Fibroblast of the conjunctiva (primary cell): ENCODE results near the gene LAMB2.

Experiments used
- DNase-seq: peaks from one replicate; pipeline ENCODE4 v3.0.0-alpha.2; 2010; ENCODE audit warnings: low read depth

Gene LAMB2

DNA sequence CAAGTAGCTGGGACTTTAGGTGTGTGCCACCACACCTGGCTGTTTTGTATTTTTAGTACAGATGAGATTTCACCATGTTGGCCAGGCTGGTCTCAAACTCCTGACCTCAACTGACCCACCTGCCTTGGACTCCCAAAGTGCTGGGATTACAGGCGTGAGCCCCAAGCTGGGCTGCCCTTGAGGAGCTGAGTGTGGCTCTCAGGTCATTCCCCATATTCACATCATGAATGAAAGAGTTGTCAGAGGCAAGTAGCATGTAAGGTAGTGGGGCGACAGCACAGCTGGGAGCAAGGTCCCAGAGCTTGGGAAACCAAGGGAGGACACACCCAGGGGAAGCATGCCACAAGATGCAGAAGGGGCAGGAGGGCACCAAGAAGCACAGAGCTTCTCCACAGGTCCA lies 28.3 kb upstream of the LAMB2 start:
- DNase-seq = no peak

DNA sequence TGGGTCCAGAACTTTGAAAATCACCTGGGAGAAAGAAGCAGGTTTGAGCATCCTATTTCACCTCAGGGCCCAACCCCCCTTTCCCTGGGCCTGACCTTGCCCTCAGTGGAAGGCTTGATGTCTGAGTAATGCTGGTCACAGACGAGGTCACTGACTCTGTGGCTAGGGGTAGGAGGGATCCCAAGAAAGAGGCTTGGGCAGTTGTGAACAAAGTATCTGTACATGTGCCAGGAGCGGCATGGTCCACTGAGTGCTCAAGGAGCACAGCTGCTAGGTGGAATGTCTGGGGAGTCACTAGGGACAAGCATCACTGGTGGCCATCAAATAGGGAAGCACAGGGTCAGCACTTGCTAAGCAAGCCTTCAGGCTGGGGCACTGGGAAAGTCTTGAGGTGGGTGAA lies 25.9 kb upstream of the LAMB2 start:
- DNase-seq = no peak

DNA sequence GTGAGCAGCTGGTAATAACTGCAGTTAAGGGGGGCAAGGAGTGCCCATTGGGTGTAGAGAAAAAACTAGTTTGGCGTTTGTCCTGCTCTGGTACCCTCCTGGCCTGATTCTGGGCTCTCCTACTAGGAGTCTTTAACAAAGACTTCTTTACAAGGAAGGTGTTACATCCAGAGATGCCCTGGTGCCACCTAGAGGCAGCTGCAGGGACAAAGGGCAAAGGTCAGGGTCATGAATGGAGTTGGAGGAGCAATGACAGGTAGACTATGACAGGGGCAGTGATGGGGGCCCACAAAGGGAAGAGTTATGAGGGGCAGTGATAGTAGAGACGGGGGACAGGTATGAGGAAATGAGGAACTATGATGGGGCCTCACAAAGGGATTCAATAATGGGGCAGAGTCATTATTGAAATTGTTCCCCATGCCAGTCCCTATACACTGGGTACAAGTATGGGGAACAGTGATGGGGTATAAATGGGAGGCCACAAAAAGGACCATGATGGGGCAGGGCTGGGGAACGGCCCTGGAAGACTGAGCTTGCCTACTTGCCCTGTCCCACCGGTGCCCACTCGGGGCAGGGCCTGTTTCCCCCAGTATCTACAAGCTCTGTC lies 25.4 kb upstream of the LAMB2 start:
- no peak for DNase-seq

DNA sequence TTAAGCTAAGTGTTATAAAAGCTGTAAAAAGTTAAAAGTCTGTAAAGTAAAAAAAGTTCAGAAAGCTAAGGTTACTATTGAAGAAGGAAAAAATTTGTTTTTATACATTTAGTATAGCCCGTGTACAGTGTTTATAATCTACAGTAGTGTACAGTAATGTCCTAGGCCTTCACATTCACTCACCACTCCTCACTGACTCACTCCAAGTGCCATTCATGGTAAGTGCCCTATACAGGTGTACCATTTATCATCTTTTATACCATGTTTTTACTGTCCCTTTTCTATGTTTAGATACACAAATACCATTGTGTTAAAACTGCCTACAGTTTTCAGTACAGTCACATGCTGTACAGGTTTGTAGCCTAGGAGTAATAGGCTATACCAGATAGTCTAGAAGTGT lies 24.4 kb upstream of the LAMB2 start:
- DNase-seq = no peak

DNA sequence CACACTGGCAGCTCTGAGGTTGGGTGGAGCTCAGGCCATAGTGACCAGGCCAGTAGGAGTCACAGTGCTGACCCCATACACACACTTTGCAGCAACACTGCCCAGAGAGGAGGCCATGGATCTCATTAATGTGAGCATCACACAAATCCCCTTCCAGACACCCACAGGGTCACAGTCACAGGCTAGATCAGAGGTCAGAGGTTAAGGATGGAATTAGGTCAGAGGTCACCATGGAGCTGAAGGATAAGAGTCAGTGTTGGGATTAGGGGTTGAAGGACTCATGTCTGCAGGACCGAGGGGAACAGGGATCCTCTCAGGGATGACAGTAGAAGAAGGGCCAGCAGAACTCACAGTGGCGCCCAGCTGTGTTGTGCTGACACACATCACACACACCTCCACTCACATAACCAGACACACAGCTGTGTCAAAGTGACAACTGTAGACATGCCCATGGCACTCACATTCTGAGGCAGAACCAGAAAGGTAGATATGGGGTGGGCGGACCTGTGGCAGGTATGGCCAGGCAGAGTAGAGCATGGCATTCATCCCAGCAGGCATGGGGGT lies 20.6 kb upstream of the LAMB2 start:
- no peak for DNase-seq

DNA sequence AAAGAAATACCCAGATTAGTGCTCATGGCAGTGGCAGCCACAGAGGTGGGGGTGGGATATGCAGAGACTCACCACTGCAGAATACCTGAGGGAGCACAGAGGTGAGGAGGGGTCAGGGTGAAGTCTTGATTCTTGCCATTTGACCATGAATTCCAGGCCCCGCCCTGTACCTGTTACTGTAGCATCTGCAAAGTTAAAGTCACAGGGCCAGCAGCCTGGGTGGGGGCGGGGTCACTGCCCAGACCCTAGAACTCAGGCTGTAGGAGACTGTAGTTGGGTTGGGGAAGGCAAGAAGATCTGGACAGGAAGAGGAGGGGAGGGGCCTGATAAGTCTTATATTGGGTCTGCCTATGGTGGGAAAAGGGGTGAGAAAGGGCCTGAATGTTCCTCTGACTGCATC lies 18.8 kb upstream of the LAMB2 start:
- DNase-seq = no peak

DNA sequence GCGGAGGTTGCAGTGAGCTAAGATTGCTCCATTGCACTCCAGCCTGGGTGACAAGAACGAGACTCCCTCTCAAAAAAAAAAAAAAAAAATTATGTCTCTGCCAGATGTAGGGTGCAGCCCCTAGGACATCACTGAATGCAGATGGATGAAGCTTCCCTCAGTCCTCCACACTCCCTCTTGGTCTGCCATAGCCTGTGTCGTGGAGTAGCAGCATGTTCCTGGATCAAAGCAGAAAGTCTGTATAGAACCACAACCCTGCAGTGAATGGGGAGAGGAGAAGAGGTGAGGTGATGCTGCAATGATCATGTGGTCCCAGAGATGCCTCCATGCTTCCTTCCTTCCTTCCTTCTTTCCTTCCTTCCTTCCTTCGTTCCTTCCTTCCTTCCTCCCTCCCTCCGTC lies 15.3 kb upstream of the LAMB2 start:
- DNase-seq = no peak

DNA sequence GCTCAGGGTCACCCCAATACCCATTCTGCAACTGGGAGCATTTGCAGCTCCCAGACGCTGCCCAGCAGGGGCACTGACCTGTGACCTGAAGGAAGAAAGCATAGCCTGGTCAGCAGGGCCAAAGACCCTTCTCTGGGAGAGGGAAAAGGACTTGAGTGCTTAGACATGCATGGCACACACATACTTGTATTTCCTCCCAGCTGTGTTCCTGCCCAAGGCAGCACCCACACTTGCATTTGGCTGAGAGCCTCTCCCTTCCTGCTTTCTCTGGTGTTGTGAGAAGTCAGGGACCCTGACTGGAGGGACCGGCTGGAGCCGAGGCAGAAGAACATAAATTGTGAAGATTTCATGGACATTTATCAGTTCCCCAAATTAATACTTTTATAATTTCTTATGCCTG lies 7.2 kb upstream of the LAMB2 start:
- no peak for DNase-seq

DNA sequence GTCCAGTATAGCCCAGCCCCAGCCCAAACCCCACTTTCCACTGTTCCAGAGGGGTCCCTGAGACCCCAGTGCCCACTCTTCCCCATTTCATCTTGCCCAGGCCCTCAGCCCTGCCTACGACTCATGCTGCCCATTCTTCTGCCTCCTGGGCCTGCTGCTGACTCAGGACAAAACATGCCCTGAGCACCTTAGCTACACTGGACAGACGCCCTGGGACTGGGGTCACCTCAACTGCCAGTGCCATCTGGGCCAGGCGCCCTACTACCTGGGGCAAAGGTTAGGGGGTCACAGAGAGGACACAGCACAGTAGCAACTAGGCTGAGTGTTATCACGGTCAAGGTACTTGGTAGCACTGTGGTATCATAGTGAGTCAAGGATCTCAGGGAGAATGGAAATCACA lies 2.6 kb upstream of the LAMB2 start:
- DNase-seq = no peak

DNA sequence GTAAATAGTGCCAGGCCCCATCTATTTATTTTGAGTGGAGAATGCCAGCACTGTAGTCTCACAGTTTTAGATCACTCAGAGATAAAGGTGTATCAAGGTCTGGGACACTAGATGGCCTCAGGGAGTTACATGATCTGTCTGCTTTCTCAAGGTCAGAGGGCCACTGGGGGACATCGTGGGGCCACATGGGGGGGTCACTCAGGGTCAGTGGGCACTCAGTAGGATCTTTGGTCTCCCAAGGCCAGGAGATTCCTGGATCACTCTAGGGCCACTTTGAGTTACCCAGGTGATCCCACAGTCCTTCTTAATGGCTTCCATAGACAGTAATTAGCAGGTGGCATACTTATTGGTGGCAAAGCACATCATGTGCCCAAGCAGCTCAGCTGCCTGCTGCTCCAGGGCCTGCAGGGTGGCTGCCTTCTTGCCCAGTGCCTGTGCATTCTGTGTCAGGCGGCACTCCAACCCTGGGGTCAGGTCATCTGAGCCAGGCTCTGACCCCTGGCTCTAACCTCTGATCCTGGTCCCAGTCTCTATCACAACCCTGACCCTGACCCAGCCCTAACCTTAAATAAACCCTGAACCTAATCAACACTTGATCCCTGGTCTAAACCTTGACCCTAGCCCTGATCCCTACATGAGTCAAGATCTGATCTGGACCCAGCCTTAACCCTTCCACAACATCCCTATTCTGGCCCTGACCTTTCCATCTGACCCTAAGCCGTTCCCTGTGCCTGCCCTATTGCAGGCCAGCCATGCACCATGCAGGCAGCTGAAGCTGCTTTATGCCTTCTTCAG lies 1.8 kb upstream of the LAMB2 start:
- DNase-seq = no peak

DNA sequence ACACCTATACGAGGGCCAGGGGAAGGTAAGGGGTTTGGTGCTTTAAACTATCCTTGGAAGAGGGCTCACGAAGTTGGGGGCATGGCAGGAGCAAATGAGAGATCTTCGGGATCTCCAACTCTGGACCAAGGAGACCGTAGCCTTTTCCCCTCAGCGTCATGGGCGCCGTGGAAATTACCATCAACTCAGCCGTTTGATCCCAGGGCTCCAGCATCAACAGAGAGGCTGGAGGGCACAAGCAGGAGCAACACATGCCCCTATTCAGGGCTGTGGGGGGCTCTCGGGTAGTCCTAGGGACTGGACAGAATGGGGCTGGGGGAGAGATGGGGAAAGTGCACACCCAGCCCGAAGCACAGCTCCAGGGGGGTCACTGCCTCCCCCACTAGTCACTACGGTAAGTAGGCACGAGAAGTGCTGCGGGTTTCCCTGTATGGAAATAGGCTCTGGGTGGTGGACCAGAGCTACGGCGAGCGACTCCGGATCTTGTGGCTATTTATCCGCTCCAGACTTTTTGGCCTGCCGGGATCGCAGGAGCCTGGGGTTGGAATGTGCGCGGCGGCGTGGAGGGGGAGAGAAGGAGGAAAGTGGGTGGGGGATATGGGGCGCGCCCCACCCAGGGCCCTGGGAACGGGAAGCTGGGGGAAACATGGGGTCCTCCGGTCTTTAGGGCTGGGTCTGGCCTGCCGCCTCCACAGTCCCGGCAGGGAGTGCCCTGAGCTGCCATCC lies 539 bp upstream of the LAMB2 start:
- DNase-seq = peak; percentile 74

DNA sequence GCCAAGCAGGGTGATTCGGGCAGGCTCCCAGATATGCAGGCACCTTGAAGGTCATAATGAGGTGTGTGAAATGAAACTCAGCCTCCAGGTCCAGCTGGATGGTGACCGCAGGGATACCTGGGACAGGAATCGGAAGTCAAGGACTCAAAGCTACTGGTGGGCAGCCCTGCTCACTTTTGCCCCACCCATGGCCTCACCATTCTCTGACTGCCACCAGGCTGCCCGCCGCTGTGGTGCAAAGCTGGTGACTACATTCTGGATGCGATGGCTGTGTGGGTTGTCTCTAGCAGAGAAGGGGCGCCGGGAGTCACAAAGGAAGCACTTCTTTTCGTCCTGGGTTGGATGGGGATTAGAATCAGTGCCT lies 795 bp downstream of the LAMB2 start:
- DNase-seq = no peak

DNA sequence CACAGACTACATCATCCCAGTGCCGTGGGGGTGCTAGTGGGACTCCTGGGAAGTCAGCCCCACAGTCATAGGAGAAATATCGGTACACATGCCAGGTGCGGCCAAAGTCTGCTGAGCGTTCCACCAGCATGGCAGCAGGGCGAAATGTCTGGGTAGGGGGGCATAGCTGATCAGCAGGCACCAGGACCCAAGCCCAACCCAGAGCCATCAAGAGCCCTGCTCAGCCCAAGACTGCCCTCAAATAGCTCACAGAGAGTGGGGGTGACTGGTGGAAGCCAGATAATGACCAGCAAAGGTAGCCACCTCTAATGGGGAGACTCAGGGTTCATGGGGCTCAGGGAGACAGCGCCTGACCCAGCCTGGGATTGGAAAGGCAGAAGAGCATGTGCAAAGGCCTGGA lies 1.3 kb downstream of the LAMB2 start:
- no peak for DNase-seq

DNA sequence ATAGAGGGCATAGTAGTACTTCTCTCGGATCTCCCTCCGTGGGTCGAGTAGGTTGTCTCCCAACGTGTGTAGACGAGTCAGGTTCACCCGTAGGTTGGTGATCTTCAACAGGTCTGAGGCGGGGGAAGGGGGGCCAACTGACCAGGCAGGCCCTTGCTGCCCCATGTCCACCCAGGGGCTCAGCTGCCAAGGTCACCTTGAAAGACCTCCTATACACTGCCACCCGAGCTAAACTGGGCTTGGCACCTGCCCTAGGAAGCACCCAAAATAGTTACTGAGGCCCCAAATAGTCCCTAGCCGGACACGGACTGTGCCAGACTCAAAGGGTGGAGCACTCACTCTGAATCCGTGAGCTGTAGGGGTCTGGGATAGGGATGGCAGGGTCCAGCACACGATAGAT lies 1.8 kb downstream of the LAMB2 start:
- DNase-seq = no peak

DNA sequence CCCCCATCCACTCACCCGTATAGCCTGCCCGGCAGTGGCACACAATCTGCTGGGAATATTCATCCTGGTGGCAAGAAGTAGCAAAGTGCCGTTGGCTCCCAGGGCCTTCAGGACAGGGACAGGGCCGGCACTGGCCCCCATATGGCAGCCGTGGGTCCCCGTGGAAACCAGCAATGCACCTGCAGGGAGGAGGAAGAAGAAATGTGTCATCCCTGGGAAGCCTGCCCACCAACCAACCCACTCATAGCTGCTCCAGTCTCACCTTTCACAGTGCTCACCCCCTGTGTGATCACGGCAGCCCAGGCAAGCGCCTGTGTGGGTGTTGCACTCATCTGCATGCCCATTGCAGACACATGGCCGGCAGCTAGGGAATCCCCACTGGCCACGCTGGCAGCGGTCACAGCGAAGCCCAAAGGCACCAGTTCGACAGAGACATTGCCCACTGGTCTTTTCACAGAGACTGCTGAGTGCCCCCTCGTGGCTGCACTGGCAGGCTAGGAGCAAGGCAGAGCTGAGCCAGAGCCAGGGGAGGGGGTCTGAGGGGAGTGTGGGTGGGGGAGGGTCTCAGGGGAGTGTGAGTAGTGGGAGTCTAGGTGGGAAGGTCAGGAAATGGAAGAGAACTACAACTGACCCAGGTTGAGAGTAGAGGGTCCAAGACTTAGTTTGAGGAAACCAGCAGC lies 7.7 kb downstream of the LAMB2 start:
- no peak for DNase-seq

DNA sequence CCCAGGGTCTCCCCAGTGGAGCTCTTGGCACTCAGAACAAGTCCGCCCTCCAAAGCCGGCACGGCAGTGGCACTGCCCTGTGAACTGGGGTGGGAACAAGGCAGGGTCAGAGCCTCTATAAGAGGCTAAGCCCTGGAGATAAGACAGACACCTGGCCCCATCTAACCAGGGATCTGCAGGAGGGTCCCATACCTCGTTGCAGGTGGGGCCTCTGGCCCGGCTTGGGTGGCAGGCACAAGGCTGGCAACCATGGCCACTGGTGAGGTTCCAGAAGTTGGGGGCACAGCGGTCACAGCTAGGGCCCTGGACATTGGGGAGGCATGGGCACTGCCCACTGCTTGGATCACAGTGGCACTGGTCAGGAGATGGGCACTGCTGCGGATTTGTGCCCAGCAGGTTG lies 8.6 kb downstream of the LAMB2 start:
- DNase-seq = no peak

DNA sequence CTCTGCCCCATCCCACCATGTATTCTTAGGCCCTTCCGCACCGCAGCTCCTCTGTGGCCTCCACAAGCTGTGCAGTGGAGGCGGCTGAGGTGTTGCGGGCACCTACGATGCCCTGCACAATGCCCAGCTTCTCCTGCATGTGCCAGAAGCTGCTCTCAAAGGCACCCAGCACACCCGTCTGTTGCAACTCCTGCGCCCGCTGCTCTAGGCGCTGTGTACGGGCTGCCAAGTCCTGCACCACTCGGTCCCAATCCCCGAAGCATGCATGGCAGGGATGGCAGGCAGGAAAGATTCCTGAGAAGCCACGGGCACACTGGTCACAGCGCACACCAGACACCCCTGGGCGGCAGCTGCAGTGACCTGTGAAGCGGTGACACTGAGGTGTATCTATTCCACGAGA lies 9.2 kb downstream of the LAMB2 start:
- DNase-seq = no peak

DNA sequence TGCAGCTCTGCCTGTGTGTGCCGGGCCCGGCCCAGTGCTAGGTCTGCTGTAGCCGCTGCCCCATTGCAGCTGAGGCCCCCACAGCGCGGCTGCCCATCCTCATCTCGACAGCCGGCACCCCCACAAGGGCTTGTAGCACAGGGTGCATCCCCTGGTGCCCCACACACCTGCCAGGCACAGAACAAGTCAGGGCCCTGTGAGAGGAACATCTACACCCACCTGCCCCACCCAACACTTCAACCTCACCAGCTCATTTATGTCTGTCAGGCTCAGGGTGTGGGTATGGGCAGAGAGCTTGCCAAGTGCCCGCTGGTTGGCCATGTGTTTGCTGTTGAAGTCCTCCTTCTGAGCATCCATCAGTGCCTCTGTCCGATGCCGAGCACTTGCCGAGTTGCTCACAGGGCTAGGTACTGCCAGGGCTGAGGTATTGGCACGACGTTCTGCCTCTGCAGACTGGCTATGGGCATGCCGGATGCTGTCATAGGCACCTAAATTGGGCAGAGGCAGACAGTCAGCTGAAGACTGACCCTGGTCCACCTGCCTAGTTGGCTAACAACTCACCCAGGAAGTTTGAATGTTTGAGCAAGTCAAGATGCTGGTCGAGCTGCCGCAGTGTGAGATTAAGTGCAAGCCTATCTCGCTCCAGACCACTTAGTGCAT lies 9.8 kb downstream of the LAMB2 start:
- no peak for DNase-seq

DNA sequence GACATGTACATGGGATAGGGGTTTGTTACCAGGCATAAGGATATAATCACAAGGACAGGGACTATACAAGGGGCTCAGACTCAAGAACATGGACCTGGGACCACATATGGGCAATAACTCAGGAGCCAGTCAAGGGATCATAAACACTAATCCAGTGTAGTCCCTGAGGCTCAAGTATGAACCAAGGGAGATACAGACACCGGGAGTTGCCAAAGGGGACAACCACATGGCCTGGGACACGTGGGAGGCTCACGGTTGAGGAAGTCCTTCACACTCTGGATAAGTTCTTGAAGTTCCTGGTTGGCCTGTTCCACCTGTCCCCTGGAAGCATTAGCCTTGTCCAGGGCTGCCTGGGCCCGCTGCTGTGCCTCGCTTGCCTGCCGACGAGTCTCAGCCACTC lies 10.4 kb downstream of the LAMB2 start:
- DNase-seq = no peak

DNA sequence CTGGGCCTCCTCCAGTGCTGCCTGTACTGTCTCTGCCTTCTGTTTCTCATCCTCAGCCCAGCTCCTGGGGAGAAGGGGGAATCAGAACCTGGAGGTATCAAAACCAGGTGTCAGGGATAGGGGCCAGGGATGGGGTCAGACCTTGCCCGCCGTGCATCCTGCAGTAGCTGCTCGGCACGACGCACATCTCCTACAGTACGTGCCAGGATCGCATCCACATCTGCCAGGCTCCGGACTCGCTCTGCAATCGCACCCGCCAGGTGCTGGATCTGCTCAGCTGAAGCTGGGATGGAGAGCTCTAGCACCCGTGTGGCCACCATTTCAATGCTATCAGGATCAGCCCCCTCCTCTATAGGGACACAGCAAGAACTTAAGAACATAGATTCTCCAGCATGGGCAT lies 10.8 kb downstream of the LAMB2 start:
- no peak for DNase-seq

DNA sequence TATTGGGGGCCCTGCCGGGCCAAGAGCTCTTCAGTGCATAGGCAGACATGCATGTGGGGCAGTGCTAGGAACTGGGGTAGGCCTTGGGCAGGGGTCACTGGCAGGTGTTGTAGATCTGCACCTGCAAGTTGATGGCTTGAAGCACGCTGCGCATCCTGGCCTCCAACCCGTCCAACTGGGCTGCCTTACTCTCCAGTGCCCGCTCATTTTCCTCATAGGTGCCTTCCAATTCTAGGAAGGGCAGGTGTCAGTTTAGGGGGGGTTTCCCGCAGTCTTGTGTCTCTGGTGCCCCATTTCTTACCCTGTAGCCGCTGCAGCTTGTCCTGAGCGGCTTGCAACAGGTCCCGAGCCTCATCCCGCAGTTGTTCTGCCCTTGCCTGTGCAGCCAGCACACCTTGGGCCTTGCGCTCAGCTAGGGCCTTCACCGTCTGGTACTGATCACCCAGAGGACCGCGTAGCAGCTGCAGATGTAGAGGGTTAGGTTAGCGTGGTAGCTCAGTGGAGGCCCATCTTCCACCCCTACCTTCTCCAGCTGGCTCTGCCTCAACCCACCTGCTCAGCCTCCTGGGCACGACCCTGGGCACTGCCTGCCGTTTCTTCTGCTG lies 11.6 kb downstream of the LAMB2 start:
- DNase-seq = no peak
